Right lobe of liver (tissue), 6 donors: Measurements from ENCODE around the gene ZC3H6. TPM values are rescaled to one million over a fixed set of nuclear protein-coding genes. Genes with fewer than 3 reads are reported as not detected.

Source experiments
- ATAC-seq, 4 donors: fragments of 200-7000 bp; cut with Tn5 transposase; one replicate each; pipeline ENCODE4 v1.9.1; 2020; ENCODE audit warnings: mild to moderate bottlenecking in 4 of 4, moderate library complexity in 4 of 4
- DNase-seq, 3 donors: peaks; one replicate each; pipeline ENCODE4 v3.0.0-alpha.2; 2020
- H3K27ac ChIP-seq, 3 donors: fragments of 200-600 bp; one replicate each; pipeline ENCODE4 v1.8.0; 2022
- H3K27me3 ChIP-seq, 2 donors: fragments of 200-600 bp; one replicate each; pipeline ENCODE4 v1.8.0; 2022
- H3K36me3 ChIP-seq, 4 donors: fragments of 200-600 bp; sonication (generic) in 1 of 4; one replicate each; pipeline versions ENCODE4 v1.5.1 to v1.8.0; 2017 to 2022; ENCODE audit warnings: control low read depth in 1 of 4
- H3K4me1 ChIP-seq, 4 donors: fragments of 200-600 bp; sonication (generic) in 1 of 4; one replicate each; pipeline versions ENCODE4 v1.5.1 to v1.8.0; 2017 to 2022; ENCODE audit warnings: control low read depth in 1 of 4
- H3K4me3 ChIP-seq, 3 donors: fragments of 200-600 bp; one replicate each; pipeline ENCODE4 v1.8.0; 2022
- H3K9me3 ChIP-seq, 4 donors: fragments of 200-600 bp; sonication (generic) in 1 of 4; one replicate each; pipeline versions ENCODE4 v1.5.1 to v1.8.0; 2017 to 2022; ENCODE audit warnings: control low read depth in 1 of 4
- CTCF ChIP-seq, 4 donors: fragments of 200-600 bp in 3 of 4; fragments of 450-650 bp in 1 of 4; IDR thresholded peaks; one replicate each; pipeline versions ENCODE4 v1.5.1 to v1.8.0; 2016 to 2022; ENCODE audit warnings: antibody characterized with exemption in 4 of 4, mild to moderate bottlenecking in 2 of 4
- POLR2A ChIP-seq: fragments of 450-650 bp; IDR thresholded peaks from one replicate; pipeline ENCODE4 v1.6.1; 2017; ENCODE audit warnings: antibody characterized with exemption, mild to moderate bottlenecking
- WGBS: methylation state at CpG from one replicate; pipeline ENCODE4 v1.1.6; 2018; ENCODE audit warnings: low coverage, low lambda C conversion rate; ENCODE audit not compliant: insufficient coverage; ENCODE audit errors: missing lambda C conversion rate; 5-methylcytosine and 5-hydroxymethylcytosine counted together
- intact Hi-C, 2 donors: fragments of 100-400 bp; cut with DNase I; formaldehyde crosslinking; loops; one replicate each; pipeline versions ENCODE4 v1.11.2 to v1.14.1; 2022
- total RNA-seq, 6 experiments: library from RNA; depleted of rRNA in 2 of 6; stranded (reverse); fragments of >200 nt in 2 of 6; fragmentation: NEBNext Ultra II Directional in 3 of 6; extraction: Animal tissue kit (Norgen Biotek cat#: 25700) in 3 of 6; gene quantifications; one replicate each; pipeline versions ENCODE4 v1.1.0 to v1.2.4, GENCODE V29; 2016 to 2023
- donor health status: DM: no; HTN: yes; CAD: no.
- donor health status: DM: no; HTN: no; CAD: no.
- donor health status: DM: no; HTN: no; CAD: no.
- donor health status: DM: no; HTN: yes; CAD: no.
- donor health status: DM: no; HTN: yes; CAD: no.

The ZC3H6 gene
- total RNA-seq, 6 experiments from 2014 or later: 1.2 to 4.3 (median 2.5) TPM

DNA sequence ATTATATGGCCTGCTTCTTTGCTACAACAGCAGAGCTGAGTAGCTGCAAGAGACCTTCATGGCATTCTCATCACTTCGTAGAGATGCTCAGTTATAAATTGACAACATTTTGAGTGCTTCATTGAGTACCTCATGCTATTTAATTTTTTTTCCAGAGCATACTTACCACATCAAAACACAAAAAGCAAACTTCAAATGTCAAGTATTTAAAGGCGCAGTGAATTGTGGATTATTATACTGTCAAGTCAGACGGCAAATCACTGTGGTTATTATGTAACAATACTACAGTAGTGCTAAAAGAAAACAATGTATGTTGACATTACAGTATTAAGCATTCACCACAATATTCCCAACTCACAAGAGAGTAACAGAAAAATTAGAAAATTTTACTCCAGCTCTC, 33.0 kb upstream of the ZC3H6 start:
- H3K36me3 ChIP-seq: peaks cover 0 to 6% (median 0%) of the 10 kb centered on the region in 4 donors
- H3K4me1 ChIP-seq: no peaks in the 10 kb centered on the region
- H3K9me3 ChIP-seq: no peaks in the 10 kb centered on the region
- DNase-seq (no peak), ATAC-seq (no peak)
- WGBS: 76% methylated on average over 3 of the region's 3 CpGs
- H3K4me3 ChIP-seq: no peak overlapping the region
- TF ChIP-seq CTCF (IDR thresholded peaks at IDR 0.05) (no peak), POLR2A (no peak)
- intact Hi-C loops: no loop called here
- H3K27ac ChIP-seq: no peak overlapping the region
- no peaks in the 10 kb centered on the region for H3K27me3 ChIP-seq

DNA sequence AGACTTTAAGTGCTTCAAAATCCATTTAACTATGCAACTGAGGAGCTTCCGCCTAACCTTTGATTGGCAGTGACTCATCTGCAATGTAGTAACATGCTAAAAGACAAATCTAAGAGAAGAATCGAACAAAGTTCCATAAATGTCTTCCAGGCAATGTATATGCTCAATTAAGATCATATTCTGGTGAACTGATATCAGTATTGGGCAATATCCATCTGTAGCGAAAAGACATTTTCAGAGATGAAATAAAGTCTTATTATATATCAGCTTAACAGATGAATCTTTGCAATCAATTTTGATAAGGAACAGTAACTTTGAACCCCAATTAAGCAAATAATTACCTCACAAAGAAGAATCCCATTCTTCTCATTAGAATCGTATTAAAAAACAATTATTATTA, 32.2 kb upstream of the ZC3H6 start:
- DNase-seq (no peak), ATAC-seq (no peak)
- H3K27me3 ChIP-seq: no peaks in the 10 kb centered on the region
- WGBS: 91% methylated on average over 4 of the region's 4 CpGs
- TF ChIP-seq POLR2A (no peak), CTCF (IDR thresholded peaks at IDR 0.05) (no peak)
- H3K4me1 ChIP-seq: no peaks in the 10 kb centered on the region
- H3K36me3 ChIP-seq: peaks cover 0 to 11% (median 3%) of the 10 kb centered on the region in 4 donors
- H3K9me3 ChIP-seq: no peaks in the 10 kb centered on the region
- H3K27ac ChIP-seq: no peak overlapping the region
- H3K4me3 ChIP-seq: no peak overlapping the region
- intact Hi-C loops: no loop called here

GRCh38 chr2:112244854-112245253, 30.5 kb upstream of the ZC3H6 start:
- H3K27me3 ChIP-seq: no peaks in the 10 kb centered on the region
- peaks cover 0 to 11% (median 3%) of the 10 kb centered on the region in 4 donors for H3K36me3 ChIP-seq
- no peaks in the 10 kb centered on the region for H3K9me3 ChIP-seq
- no peaks in the 10 kb centered on the region for H3K4me1 ChIP-seq
- TF ChIP-seq POLR2A (no peak), CTCF (IDR thresholded peaks at IDR 0.05) (no peak)
- 85% methylated on average over 1 of the region's 1 CpG for WGBS
- no peak overlapping the region for H3K27ac ChIP-seq
- ATAC-seq: no peak
- H3K4me3 ChIP-seq: no peak overlapping the region
- intact Hi-C loops: no loop called here
- DNase-seq: no peak

DNA sequence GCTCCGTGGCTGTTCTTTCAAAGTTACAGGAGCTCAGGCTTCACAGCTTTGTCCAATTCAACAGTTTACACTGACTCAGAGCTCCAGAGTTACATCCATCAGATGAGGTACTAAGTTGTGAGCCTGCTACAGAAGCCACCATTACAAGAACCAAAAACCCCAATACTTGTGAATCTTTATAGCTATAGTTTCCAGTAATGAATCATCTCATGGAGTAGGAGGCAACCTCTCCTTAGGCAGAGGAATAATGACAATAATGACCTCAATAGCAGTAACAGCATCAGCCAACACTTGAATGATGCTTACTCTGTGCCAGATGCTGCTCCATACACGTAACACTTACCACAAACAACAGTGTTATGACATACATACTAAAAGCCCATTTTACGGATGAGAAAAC, 24.1 kb upstream of the ZC3H6 start:
- Histone ChIP-seq H3K27me3 (no peaks in the 10 kb centered on the region), H3K4me1 (no peaks in the 10 kb centered on the region), H3K36me3 (peaks cover 0 to 5% (median 3%) of the 10 kb centered on the region in 4 donors), H3K9me3 (no peaks in the 10 kb centered on the region), H3K4me3 (no peak overlapping the region), H3K27ac (no peak overlapping the region)
- ATAC-seq (no peak), DNase-seq (no peak)
- intact Hi-C loops: no loop called here
- TF ChIP-seq CTCF (IDR thresholded peaks at IDR 0.05): no peak
- no peak for TF ChIP-seq POLR2A
- 84% methylated on average over 3 of the region's 3 CpGs for WGBS

DNA sequence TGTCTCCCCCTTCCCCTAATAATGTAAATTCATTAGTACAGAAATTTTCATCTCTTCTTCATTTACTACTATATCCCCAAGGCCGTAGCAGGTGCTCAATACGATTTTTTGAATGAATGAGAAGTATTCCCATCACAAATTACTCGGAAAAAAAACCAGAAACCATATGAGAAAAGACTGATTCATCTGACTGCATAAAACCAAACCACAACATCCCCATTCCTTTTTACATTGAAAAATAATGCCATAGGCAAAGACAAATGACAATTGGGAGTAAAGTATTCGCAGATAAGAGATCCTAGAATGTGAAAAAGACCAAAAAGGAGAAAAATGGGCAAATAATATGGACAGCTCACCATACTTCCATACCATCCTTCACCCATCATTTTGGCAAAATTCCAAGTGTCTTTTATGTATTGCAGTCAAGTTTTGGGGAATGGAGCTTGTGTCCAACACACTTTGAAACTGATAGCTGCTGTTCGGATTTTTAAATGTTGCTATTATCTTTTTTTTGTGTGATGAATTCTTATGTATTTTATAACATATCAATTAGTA, 22.1 kb upstream of the ZC3H6 start:
- no peaks in the 10 kb centered on the region for H3K36me3 ChIP-seq
- WGBS: 78% methylated on average over 5 of the region's 5 CpGs
- no peaks in the 10 kb centered on the region for H3K9me3 ChIP-seq
- H3K27me3 ChIP-seq: no peaks in the 10 kb centered on the region
- no peak for ATAC-seq
- TF ChIP-seq CTCF (IDR thresholded peaks at IDR 0.05) (no peak), POLR2A (no peak)
- no peak for DNase-seq
- intact Hi-C loops: no loop called here
- no peak overlapping the region for H3K4me3 ChIP-seq
- no peak overlapping the region for H3K27ac ChIP-seq
- H3K4me1 ChIP-seq: no peaks in the 10 kb centered on the region
